H1 (cell line): ENCODE data around the gene MYLIP. TPM values are rescaled to one million over a fixed set of nuclear protein-coding genes. Genes with fewer than 3 reads are reported as not detected.

Experiments
- ATF2 ChIP-seq: IDR thresholded peaks from 2 replicates; pipeline ENCODE4 v1.6.1; 2012; ENCODE audit warnings: low read length, inconsistent platforms
- CBX8 ChIP-seq: fragments of 300-800, 300-1000 bp; sonication (generic); IDR thresholded peaks from 2 replicates; pipeline ENCODE4 v1.7.1; 2016; ENCODE audit warnings: low read depth, low read length, borderline replicate concordance
- GTF2F1 ChIP-seq: IDR thresholded peaks from 2 replicates; pipeline ENCODE4 v1.6.1; 2012; ENCODE audit warnings: low read depth, low read length, improper control_type of control experiment, borderline replicate concordance
- SP4 ChIP-seq: IDR thresholded peaks from 2 replicates; pipeline ENCODE4 v1.6.1; 2012; ENCODE audit warnings: low read length, inconsistent platforms
- polyA plus RNA-seq, 7 experiments: library from polyadenylated mRNA; depleted of rRNA in 3 of 7; stranded (reverse) in 5 of 7; unstranded in 2 of 7; fragments of >200 nt in 5 of 7; fragments of 200-250 nt in 2 of 7; gene quantifications; 1 replicate in 5 of 7; 2 replicates in 1 of 7; 4 replicates in 1 of 7; pipeline versions ENCODE4 v1.2.1 to v1.2.3, GENCODE V29; 2011 to 2013; ENCODE audit warnings: missing spikeins in 2 of 7, mixed read lengths in 2 of 7
- total RNA-seq: library from RNA; stranded (reverse); fragmentation: NEBNext Ultra II Directional; extraction: Animal tissue kit (Norgen Biotek cat#: 25700); gene quantifications from 2 replicates; pipeline ENCODE4 v1.2.1, GENCODE V29; 2021

Gene MYLIP
- total and polyA plus RNA-seq, 2 of the 8 experiments (the other 6 are each of a cell fraction or from before 2014, with no cell fraction given): 21.1 to 26.9 TPM

- TF ChIP-seq SP4 (no peak), GTF2F1 (no peak), ATF2 (no peak), CBX8 (no peak)
Measured at GRCh38 chr6:16183187-16183664, 54.3 kb downstream of the MYLIP start (continued).
